GM12872 (cell line): ENCODE results near the gene KLF14.
A peak's percentile ranks its signal among the peaks of the same experiment; 100 is the strongest.

Source experiments
- TF ChIP-seq, protein P1 (sequence below): IDR thresholded peaks from 3 replicates; pipeline ENCODE4 v1.5.1; 2011; ENCODE audit warnings: low read depth, mild to moderate bottlenecking, low read length, moderate library complexity; ENCODE audit not compliant: insufficient read depth

Gene KLF14

DNA sequence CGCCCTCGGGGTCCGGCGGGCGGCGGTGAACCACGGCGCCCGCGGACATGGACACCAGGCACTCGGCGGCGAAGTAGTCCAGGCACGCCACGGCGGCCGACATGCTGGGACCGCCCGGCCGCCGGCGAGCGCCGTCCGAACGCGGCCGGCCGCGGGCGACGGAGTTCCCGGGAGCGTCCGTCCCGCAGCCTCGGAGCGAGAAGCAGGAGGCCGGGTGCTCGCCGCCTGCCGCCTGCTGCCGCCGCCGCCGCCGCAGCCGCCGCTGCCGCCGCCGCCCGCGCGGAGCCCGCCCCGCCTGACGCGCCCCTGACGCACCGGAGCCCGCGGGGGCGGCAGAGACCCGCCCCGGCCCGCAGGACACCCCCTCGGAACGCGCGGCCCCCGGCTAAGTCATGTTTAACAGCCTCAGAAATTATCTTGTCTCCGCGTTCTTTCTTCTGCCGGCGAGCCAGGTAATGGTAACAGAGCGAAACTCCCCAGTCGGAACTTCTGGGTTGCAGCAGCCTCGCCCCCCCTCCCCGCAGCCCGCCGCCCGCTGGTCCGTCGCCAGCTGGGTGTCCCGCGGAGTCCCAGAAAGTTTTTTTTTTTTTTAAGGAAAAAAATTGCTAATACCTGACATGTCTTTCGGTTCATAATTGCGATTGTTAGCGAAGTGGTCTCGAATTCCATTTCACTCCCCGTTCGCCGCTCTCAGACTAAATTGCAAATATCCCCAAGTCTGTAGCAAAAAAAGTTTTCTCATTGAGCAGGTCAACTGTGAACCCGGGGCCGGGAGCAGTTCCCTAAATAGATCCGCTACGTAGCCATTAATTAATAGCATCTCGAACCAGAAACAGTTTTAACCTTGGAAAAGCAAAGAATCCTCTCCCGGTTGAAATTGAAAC lies at the start of gene KLF14:
TSS of gene KLF14 (minus strand) at position 277 of the 884 bp plus-strand sequence. CDS start at position 103, 174 bp downstream.
- TF ChIP-seq, protein P1, sequence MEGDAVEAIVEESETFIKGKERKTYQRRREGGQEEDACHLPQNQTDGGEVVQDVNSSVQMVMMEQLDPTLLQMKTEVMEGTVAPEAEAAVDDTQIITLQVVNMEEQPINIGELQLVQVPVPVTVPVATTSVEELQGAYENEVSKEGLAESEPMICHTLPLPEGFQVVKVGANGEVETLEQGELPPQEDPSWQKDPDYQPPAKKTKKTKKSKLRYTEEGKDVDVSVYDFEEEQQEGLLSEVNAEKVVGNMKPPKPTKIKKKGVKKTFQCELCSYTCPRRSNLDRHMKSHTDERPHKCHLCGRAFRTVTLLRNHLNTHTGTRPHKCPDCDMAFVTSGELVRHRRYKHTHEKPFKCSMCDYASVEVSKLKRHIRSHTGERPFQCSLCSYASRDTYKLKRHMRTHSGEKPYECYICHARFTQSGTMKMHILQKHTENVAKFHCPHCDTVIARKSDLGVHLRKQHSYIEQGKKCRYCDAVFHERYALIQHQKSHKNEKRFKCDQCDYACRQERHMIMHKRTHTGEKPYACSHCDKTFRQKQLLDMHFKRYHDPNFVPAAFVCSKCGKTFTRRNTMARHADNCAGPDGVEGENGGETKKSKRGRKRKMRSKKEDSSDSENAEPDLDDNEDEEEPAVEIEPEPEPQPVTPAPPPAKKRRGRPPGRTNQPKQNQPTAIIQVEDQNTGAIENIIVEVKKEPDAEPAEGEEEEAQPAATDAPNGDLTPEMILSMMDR: no peak

DNA sequence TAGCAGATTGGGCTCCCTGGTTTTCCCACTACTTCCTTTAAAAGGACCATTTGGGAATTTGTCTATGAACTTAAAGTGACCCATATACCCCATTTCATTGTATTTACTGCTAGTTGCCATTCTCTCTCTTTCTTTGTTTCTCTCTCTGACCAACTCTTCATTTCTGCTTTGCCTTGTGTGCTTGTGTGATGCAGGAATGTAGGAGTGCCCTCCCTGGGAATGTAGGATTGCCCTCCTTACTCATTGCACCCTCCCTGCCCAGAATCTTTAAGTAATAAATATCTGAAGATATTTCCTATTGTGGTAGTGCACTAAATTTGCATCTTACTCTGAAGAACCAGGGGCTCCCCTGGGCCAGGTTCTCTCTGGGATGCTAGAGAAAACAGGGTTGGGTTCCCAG lies 47.3 kb upstream of the KLF14 start:
- TF ChIP-seq, protein P1: no peak

DNA sequence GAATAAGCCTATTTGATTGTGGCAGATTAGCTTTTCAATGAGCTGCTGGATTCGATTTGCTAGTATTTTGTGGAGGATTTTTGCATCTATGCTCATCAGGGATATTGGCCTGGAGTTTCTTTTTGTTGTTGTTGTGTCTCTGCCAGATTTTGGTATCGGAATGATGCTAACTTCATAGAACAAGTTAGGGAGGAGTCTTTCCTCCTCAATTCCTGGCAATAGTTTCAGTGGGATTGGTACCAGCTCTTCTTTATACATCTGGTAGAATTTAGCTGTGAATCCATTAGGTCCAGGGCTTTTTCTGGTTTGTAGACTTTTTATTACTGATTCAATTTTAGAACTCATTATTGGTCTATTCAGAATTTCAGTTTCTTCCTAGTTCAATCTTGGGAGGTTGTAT lies 43.4 kb upstream of the KLF14 start:
- TF ChIP-seq, protein P1: no peak

DNA sequence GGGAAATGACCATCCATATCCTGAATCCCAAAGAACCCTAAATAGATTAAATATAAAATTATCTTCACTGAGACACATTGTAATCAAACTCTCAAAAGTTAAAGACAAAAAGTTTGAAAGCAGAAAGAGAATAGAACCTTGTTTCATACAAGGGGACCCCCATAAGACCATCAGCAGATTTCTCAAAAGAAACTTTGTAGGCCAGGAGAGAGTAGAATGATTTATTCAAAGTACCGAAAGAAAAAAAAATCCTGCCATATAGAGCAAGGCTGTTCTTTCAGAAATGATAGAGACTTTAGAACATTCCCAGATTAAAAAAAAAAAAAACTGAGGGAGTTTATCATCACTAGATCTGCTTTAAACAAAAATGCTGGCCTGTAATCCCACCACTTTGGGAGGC lies 34.8 kb upstream of the KLF14 start:
- TF ChIP-seq, protein P1: no peak

DNA sequence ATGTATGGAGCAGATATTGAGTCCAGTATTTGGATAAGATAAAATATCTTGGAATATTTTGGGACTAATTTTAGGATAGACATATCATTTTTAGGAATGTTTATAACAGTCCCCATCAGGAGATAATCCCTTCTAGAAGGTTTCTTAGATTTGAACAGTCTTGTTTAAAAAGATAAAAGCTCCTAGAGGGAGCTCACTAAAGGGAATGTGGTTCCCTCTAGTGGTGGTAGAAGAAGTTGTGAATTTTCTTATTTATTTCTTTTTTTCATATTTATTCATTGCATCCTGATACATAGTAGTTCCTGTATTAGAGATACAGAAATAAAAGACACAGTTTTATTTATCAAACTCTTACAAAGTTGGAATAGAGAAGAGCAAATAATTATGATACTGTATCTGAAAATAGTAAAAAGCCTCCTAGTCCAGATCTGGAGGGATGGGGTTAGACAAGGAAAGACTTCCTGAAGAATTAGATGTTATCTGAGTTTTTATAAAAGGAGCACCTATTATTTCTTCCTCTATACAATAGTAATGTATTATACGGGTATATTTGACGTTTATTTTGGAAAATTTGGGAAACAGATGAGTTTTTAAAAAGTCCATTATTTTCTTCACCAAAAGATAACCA lies 24.5 kb upstream of the KLF14 start:
- TF ChIP-seq, protein P1: peak; percentile 47; the same call in 2 of the 3 replicates

DNA sequence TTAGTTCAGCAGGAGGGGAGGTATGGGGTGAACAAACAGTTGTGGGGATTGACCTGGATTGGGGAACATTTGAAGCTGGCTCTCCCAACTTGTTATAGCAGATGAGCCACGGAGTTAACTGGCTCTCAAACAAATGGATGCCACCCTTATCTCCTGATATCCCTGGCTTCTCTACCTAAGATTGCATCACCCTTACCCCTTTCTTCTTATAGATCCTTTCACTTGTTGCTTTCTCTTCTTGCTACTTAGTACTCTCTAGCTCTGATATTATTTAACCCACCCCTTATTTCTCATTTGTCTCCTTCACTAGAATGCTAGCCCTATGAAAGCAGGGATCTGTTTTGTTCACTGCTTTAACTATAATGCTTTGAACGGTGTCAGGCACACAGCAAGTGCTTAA lies 22.3 kb upstream of the KLF14 start:
- TF ChIP-seq, protein P1: no peak

DNA sequence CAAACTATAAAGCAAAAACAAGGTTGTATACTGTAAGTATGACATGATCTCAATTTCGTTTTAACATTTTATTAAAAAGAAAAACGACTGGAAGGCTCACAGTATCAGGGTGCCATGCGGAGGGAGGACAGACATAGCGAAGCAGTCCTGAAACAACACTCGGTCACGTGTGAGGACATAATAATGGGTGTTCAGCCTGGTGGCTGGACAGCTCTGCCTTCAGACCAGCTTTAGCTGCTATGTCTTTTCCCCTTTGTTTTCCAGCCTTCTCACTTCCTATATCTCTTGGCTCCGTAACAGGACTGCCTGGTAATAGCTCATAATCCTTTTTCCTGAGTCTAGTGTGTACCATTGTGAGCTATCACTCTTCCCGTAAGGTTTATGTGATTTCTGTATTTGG lies 18.4 kb upstream of the KLF14 start:
- TF ChIP-seq, protein P1: no peak
